Upper lobe of left lung (tissue), 6 donors: ENCODE data around the gene SGCE. TPM values are rescaled to one million over a fixed set of nuclear protein-coding genes. Genes with fewer than 3 reads are reported as not detected.
A peak's percentile ranks its signal among the peaks of the same experiment; 100 is the strongest.

Source experiments
- ATAC-seq, 2 donors: fragments of 200-7000 bp; cut with Tn5 transposase; one replicate each; pipeline ENCODE4 v1.9.1; 2022; ENCODE audit warnings: mild to moderate bottlenecking in 2 of 2, moderate library complexity in 2 of 2; ENCODE audit not compliant: low FRiP score in 2 of 2
- DNase-seq, 2 donors: peaks; one replicate each; pipeline ENCODE4 v3.0.0-alpha.2; 2019 to 2020
- H3K27ac ChIP-seq, 4 donors: fragments of 200-600 bp; sonication (generic); one replicate each; pipeline ENCODE4 v1.5.1; 2016 to 2019
- H3K27me3 ChIP-seq, 4 donors: fragments of 200-600 bp; sonication (generic); one replicate each; pipeline ENCODE4 v1.5.1; 2017 to 2019
- H3K36me3 ChIP-seq, 4 donors: fragments of 200-600 bp; sonication (generic); one replicate each; pipeline ENCODE4 v1.5.1; 2016 to 2019
- H3K4me1 ChIP-seq, 4 donors: fragments of 200-600 bp; sonication (generic); one replicate each; pipeline ENCODE4 v1.5.1; 2018 to 2019
- H3K4me3 ChIP-seq, 4 donors: fragments of 200-600 bp; sonication (generic); one replicate each; pipeline ENCODE4 v1.5.1; 2017 to 2019; ENCODE audit warnings: mild to moderate bottlenecking in 2 of 4, moderate library complexity in 1 of 4
- H3K9me3 ChIP-seq, 4 donors: fragments of 200-600 bp; sonication (generic); one replicate each; pipeline ENCODE4 v1.5.1; 2018 to 2019
- CTCF ChIP-seq, 6 experiments: fragments of 450-650 bp in 4 of 6; fragments of 200-600 bp in 2 of 6; sonication (generic) in 2 of 6; IDR thresholded peaks; one replicate each; pipeline ENCODE4 v1.5.1; 2016 to 2019; ENCODE audit warnings: antibody characterized with exemption in 6 of 6
- EP300 ChIP-seq, 4 donors: sonication (generic); formaldehyde crosslinking; IDR thresholded peaks; one replicate each; pipeline ENCODE4 v1.5.1; 2017; ENCODE audit warnings: antibody characterized with exemption in 4 of 4, control low read depth in 2 of 4
- POLR2A ChIP-seq, 4 donors: fragments of 450-650 bp; IDR thresholded peaks; one replicate each; pipeline ENCODE4 v1.5.1; 2016 to 2017; ENCODE audit warnings: antibody characterized with exemption in 4 of 4, mild to moderate bottlenecking in 2 of 4
- POLR2AphosphoS5 ChIP-seq, 2 donors: sonication (generic); formaldehyde crosslinking; IDR thresholded peaks; one replicate each; pipeline ENCODE4 v1.5.1; 2017; ENCODE audit warnings: antibody characterized with exemption in 2 of 2
- WGBS, 2 donors: methylation state at CpG; one replicate each; pipeline ENCODE4 v1.1.5; 2017 to 2018; 5-methylcytosine and 5-hydroxymethylcytosine counted together
- total RNA-seq, 6 donors: library from RNA; depleted of rRNA in 4 of 6; stranded (reverse); fragments of >200 nt in 4 of 6; gene quantifications; one replicate each; pipeline versions ENCODE4 v1.1.0 to v1.2.1, GENCODE V29; 2016 to 2021
- donor health status: DM: no; HTN: no; CAD: no; lungs with moderate emphysema.
- donor health status: DM: no; HTN: yes; CAD: no; lungs with severe emphysema.

Gene SGCE
- total RNA-seq, 6 donors from 2014 or later = 42.8 to 136 (median 68.1) TPM

DNA sequence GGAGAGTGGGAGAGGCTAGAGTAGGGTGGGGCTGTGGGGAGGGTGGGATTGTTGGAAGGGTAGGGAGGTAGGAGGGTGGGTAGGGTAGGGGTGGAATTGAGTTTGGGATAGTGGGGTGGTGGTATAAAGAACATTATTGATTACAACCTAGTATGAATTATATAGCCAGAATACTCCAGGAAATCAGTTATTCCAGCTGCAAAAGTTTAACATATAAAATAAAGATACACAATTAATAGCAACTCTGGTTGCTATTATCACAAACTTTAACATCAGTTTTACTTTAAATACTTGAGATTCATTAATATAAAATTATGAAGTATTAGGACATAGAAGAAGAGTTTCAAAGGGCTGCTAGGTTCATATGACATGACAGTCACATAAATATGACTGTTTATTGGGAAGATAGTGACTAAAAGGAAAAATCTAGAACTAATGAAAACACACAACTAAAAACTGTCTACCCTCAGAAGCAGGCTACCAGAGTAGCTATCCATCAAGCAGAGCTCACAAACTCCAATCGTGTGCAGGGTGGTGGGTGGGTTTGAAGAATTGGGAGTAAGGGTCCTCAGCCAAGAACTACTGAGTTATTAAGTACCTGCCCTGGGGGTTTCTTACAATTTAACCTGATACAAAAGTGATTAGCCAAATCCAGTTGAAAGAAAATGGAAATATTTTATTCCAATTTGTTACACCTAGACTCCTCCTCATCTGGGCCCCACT lies 14.0 kb upstream of the SGCE start:
- Histone ChIP-seq H3K36me3 (no peaks in the 10 kb centered on the region), H3K27me3 (no peaks in the 10 kb centered on the region), H3K9me3 (no peaks in the 10 kb centered on the region), H3K4me1 (no peaks in the 10 kb centered on the region), H3K27ac (no peak overlapping the region), H3K4me3 (no peak overlapping the region)
- no peak for ATAC-seq
- no peak for DNase-seq
- no peak for TF ChIP-seq CTCF (IDR thresholded peaks at IDR 0.05)
- no peak for TF ChIP-seq EP300 (IDR thresholded peaks at IDR 0.05)
- TF ChIP-seq POLR2A (IDR thresholded peaks at IDR 0.05) = no peak
- TF ChIP-seq POLR2AphosphoS5 (IDR thresholded peaks at IDR 0.05) = no peak
- 67 to 95% methylated on average over 1 of the region's 1 CpG for WGBS, 2 donors

GRCh38 chr7:94666879-94667587 lies 11.1 kb upstream of the SGCE start:
- Histone ChIP-seq H3K4me1 (no peaks in the 10 kb centered on the region), H3K27me3 (no peaks in the 10 kb centered on the region), H3K36me3 (no peaks in the 10 kb centered on the region), H3K9me3 (no peaks in the 10 kb centered on the region), H3K4me3 (no peak overlapping the region), H3K27ac (no peak overlapping the region)
- DNase-seq = no peak
- WGBS, 2 donors = 79 to 87% methylated on average over 3 of the region's 3 CpGs
- no peak for ATAC-seq
- TF ChIP-seq EP300 (IDR thresholded peaks at IDR 0.05) (no peak), CTCF (IDR thresholded peaks at IDR 0.05) (no peak), POLR2AphosphoS5 (IDR thresholded peaks at IDR 0.05) (no peak), POLR2A (IDR thresholded peaks at IDR 0.05) (no peak)

- Histone ChIP-seq H3K36me3 (no peaks in the 10 kb centered on the region), H3K27ac (no peak overlapping the region), H3K4me1 (no peaks in the 10 kb centered on the region), H3K9me3 (no peaks in the 10 kb centered on the region), H3K27me3 (no peaks in the 10 kb centered on the region), H3K4me3 (no peak overlapping the region)
- peak in 1 of 2 donors; percentile 61 for DNase-seq
- no peak for TF ChIP-seq CTCF (IDR thresholded peaks at IDR 0.05)
- no peak for TF ChIP-seq POLR2AphosphoS5 (IDR thresholded peaks at IDR 0.05)
- no peak for TF ChIP-seq EP300 (IDR thresholded peaks at IDR 0.05)
- no peak for TF ChIP-seq POLR2A (IDR thresholded peaks at IDR 0.05)
- 97 to 98% methylated on average over 18 of the region's 18 CpGs for WGBS, 2 donors
- peak in 1 of 2 donors; percentile 27 for ATAC-seq
Measured at GRCh38 chr7:94665426-94665825, 9.5 kb upstream of the SGCE start.

DNA sequence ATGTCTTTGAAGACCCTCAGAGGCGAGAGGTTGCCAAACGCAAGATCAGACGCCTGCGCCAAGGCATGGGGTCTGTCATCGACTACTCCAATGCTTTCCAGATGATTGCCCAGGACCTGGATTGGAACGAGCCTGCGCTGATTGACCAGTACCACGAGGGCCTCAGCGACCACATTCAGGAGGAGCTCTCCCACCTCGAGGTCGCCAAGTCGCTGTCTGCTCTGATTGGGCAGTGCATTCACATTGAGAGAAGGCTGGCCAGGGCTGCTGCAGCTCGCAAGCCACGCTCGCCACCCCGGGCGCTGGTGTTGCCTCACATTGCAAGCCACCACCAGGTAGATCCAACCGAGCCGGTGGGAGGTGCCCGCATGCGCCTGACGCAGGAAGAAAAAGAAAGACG lies 8.1 kb upstream of the SGCE start:
- WGBS, 2 donors = 97 to 98% methylated on average over 15 to 23 of the region's 23 CpGs
- ATAC-seq (peak in 1 of 2 donors; percentile 29), DNase-seq (peak in 1 of 2 donors; percentile 81)

More for the DNA sequence above, 8.1 kb upstream of the SGCE start:
- no peaks in the 10 kb centered on the region for H3K4me1 ChIP-seq
- H3K27ac ChIP-seq = no peak overlapping the region
- no peaks in the 10 kb centered on the region for H3K9me3 ChIP-seq
- TF ChIP-seq EP300 (IDR thresholded peaks at IDR 0.05) (no peak), POLR2AphosphoS5 (IDR thresholded peaks at IDR 0.05) (no peak), POLR2A (IDR thresholded peaks at IDR 0.05) (no peak), CTCF (IDR thresholded peaks at IDR 0.05) (no peak)
- no peaks in the 10 kb centered on the region for H3K27me3 ChIP-seq
- H3K36me3 ChIP-seq = no peaks in the 10 kb centered on the region
- no peak overlapping the region for H3K4me3 ChIP-seq
